Immature natural killer cell (primary cell): ENCODE data around the gene ABHD4. TPM values are rescaled to one million over a fixed set of nuclear protein-coding genes. Genes with fewer than 3 reads are reported as not detected.
"Not testable (repeated sequence)": the region's sequence is repeated elsewhere in the genome, so short reads cannot be mapped to it uniquely, and the experiment has no call there.

Source experiments
- DNase-seq, 3 donors: peaks; one replicate each; pipeline ENCODE4 v3.0.0; 2022; ENCODE audit warnings: mixed read lengths in 1 of 3
- H3K27ac Mint-ChIP-seq, 6 donors: one replicate each; pipeline ENCODE4 v1.8.0; 2020; ENCODE audit warnings: mixed read lengths in 6 of 6, mild to moderate bottlenecking in 5 of 6, inconsistent platforms in 4 of 6, moderate library complexity in 3 of 6
- H3K27me3 Mint-ChIP-seq, 3 donors: one replicate each; pipeline ENCODE4 v1.8.0; 2020 to 2021; ENCODE audit warnings: low read depth in 3 of 3, mild to moderate bottlenecking in 3 of 3, mixed read lengths in 3 of 3, moderate library complexity in 3 of 3, inconsistent platforms in 1 of 3
- H3K36me3 Mint-ChIP-seq, 3 donors: one replicate each; pipeline ENCODE4 v1.8.0; 2020; ENCODE audit warnings: mixed read lengths in 3 of 3, inconsistent platforms in 2 of 3, mild to moderate bottlenecking in 2 of 3
- H3K4me1 Mint-ChIP-seq, 2 donors: one replicate each; pipeline ENCODE4 v1.8.0; 2020; ENCODE audit warnings: inconsistent platforms in 2 of 2, mild to moderate bottlenecking in 2 of 2, mixed read lengths in 2 of 2, moderate library complexity in 1 of 2
- H3K4me3 Mint-ChIP-seq, 5 donors: one replicate each; pipeline ENCODE4 v1.8.0; 2020; ENCODE audit warnings: mild to moderate bottlenecking in 5 of 5, mixed read lengths in 5 of 5, inconsistent platforms in 3 of 5, moderate library complexity in 3 of 5
- H3K9me3 Mint-ChIP-seq, 6 donors: one replicate each; pipeline ENCODE4 v1.8.0; 2020; ENCODE audit warnings: mild to moderate bottlenecking in 6 of 6, mixed read lengths in 6 of 6, inconsistent platforms in 4 of 6, moderate library complexity in 3 of 6
- polyA plus RNA-seq, 3 donors: library from polyadenylated mRNA; unstranded; fragments of 300-500 nt; fragmentation: Illumina TruSeq; gene quantifications; one replicate each; pipeline ENCODE4 v1.2.3, GENCODE V29; 2021

Gene ABHD4
- polyA plus RNA-seq, 3 donors from 2014 or later, result 16.2 to 37.5 (median 30.8) TPM

- peak overlapping the region; percentile 3 to 30 (median 19) for H3K4me3 Mint-ChIP-seq
- H3K4me1 Mint-ChIP-seq, result peaks cover 61 to 73% of the 10 kb centered on the region in 2 donors
- peaks cover 9 to 14% (median 10%) of the 10 kb centered on the region in 3 donors for H3K27me3 Mint-ChIP-seq
- H3K36me3 Mint-ChIP-seq, result no peaks in the 10 kb centered on the region
- H3K9me3 Mint-ChIP-seq, result no peaks in the 10 kb centered on the region
- H3K27ac Mint-ChIP-seq, result peak overlapping the region; percentile 88 to 100 (median 99)
- DNase-seq, result no peak
Measured at GRCh38 chr14:22587247-22587646, 10.9 kb upstream of the ABHD4 start.

DNA sequence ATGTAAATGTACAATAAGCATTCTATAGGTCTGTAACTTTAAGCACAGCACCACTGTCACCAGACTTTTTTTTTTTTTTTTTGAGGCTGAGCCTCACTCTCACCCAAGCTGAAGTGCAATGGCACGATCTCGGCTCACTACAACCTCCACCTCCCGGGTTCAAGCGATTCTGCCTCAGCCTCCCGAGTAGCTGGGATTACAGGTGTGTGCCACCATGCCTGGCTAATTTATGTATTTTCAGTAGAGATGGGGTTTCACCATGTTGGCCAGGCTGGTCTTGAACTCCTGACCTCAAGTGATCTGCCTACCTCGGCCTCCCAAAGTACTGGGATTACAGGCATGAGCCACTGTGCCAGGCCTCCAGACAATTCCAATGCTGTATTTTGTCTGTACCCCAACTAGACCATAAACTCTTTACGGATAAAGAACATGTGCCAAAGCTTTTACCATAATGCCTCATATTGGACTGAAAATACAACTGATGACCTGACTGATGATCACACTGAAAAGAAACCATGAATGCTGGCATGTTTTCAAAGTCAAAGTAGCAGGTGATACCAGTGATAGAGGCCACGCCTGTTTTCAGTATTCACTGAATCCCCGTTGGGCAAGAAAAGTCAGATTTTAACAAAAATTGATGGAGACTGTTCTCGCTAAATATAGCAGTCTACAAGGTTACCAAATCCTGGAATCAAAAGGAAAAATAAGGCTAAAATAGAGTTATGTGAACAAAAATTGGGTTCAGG, 10.2 kb upstream of the ABHD4 start:
- not testable (repeated sequence) for H3K9me3 Mint-ChIP-seq, H3K36me3 Mint-ChIP-seq, DNase-seq
- Mint-ChIP-seq H3K4me3 (peak overlapping the region; percentile 91 to 98 (median 97)), H3K27ac (peak overlapping the region; percentile 98 to 100 (median 99)), H3K27me3 (peaks cover 9 to 14% (median 11%) of the 10 kb centered on the region in 3 donors), H3K4me1 (peaks cover 59 to 67% of the 10 kb centered on the region in 2 donors)

- H3K36me3 Mint-ChIP-seq, result no peaks in the 10 kb centered on the region
- H3K4me3 Mint-ChIP-seq, result peak overlapping the region; percentile 91 to 98 (median 97)
- peaks cover 14 to 17% (median 16%) of the 10 kb centered on the region in 3 donors for H3K27me3 Mint-ChIP-seq
- no peaks in the 10 kb centered on the region for H3K9me3 Mint-ChIP-seq
- H3K4me1 Mint-ChIP-seq, result peaks cover 52 to 60% of the 10 kb centered on the region in 2 donors
- DNase-seq, result no peak
- H3K27ac Mint-ChIP-seq, result peak overlapping the region; percentile 98 to 100 (median 99)
Measured at GRCh38 chr14:22588526-22589095, 9.5 kb upstream of the ABHD4 start.

DNA sequence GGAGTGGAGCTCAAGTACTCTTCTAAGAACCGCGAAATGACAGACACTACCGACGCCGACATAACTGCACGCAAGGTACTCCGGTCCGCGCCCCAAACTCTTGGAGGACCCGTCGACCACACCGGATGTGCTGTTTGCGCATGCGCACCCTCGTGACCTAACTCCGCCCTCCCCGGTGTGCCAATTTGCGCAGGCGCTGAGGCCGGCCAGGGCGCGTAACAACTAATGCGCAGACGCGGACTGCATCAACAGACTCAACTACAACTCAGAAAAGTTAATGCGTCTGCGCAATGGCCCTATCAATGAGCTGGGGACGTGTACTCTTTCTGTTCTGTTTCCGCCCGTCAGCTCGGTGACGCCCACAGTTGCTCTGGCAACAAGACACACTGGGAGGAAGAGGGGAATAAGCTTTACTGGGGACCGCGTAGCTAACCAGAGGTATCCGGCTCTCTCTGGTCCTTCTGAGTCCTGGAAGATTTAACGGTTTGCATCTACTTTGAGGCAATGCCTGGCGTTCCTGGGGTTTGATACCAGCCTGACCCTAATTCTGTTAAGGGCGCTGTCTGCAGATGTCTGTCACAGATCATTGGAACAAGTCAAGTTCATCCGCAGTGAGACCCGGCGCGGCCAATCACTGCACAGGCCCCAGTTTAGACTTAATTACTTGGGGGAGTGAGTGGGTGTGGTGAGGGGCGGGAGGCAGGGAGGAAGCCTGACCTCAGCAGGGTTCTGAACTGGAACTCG, 8.8 kb upstream of the ABHD4 start, which contains the start of gene DAD1:
Gene DAD1 (minus strand): TSS at position 129 of the 744 bp plus-strand sequence. CDS start 67 bp downstream, at position 62.
- Mint-ChIP-seq H3K4me3 (peak within 1 kb of the TSS; percentile 91 to 98 (median 97)), H3K27me3 (peaks cover 14 to 22% (median 16%) of the 10 kb centered on the region in 3 donors), H3K36me3 (no peaks in the 10 kb centered on the region), H3K9me3 (no peaks in the 10 kb centered on the region), H3K4me1 (peaks cover 48 to 53% of the 10 kb centered on the region in 2 donors), H3K27ac (peak within 1 kb of the TSS; percentile 98 to 100 (median 99))
- peak; percentile 100 for DNase-seq

DNA sequence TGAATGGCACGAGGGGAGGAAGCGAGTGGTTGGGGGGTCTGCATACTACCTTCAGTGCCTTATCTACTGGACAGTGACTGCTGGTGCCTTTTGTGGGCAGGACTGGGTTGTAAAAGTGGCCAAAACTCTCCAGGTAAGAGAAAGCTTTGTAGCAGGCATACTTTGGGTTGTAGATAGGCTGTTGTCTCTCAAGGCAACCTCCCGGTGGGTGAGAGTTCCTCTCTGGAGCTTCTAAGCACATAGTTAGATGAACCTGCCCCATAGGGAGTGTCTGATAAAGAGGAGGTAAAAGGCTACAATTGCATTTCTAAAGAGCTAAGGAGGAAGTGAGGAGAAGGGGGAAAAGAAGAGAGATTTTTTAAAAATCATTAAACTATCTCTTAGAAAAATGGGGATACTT, 4.9 kb upstream of the ABHD4 start:
- H3K4me1 Mint-ChIP-seq, result peaks cover 27% of the 10 kb centered on the region in 2 donors
- no peak overlapping the region for H3K4me3 Mint-ChIP-seq
- H3K27ac Mint-ChIP-seq, result peak overlapping the region in 1 of 6 donors; percentile 34
- H3K27me3 Mint-ChIP-seq, result peaks cover 14 to 25% (median 15%) of the 10 kb centered on the region in 3 donors
- no peaks in the 10 kb centered on the region for H3K9me3 Mint-ChIP-seq
- no peaks in the 10 kb centered on the region for H3K36me3 Mint-ChIP-seq
- no peak for DNase-seq

DNA sequence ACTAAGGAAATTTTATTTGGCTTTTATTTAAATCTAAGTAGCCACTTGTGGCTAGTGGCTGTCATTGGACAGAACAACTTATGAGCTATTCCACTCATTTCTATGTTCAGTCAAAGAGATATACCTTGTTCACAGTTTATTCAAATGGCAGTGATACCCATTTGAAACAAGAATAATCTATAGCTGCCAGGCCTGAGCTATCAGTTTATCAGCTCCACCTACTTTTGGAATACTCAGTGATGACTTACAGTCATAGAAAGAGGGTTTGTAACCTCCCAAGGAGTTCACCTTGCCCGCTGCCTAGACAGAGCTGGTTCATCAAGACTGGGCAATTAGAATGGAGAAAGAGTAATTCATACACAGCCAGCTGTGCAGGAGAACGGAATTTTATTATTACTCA, 4.5 kb upstream of the ABHD4 start:
- Mint-ChIP-seq H3K27me3 (peaks cover 14 to 25% (median 15%) of the 10 kb centered on the region in 3 donors), H3K27ac (no peak overlapping the region), H3K36me3 (no peaks in the 10 kb centered on the region), H3K4me1 (peaks cover 26 to 27% of the 10 kb centered on the region in 2 donors), H3K9me3 (no peaks in the 10 kb centered on the region), H3K4me3 (no peak overlapping the region)
- no peak for DNase-seq

DNA sequence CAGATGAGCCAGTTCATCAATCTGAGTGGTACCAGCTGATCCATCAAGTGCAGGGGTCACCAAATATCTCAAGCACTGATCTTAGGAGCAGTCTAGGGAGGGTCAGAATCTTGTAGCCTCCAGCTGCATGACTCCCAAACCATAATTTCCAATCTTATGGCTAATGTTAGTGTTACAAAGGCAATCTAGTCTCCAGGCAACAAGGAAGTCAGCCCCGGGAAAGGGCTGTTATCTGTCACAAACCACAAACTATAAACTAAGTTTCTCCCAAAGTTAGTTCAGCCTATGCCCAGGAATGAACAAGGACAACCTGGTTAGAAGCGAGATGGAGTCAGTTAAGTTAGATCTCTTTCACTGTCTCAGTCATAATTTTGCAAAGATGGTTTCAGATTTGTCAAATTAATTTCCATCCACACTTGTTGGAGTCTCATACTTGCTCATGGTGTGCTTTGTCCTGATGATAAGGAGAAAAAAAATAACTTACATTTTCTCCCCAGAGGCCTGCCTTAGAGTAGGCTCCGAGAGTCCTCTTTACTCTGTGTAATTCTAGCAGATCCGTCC, 3.9 kb upstream of the ABHD4 start:
- Mint-ChIP-seq H3K27me3 (peaks cover 7 to 21% (median 8%) of the 10 kb centered on the region in 3 donors), H3K36me3 (no peaks in the 10 kb centered on the region), H3K9me3 (no peaks in the 10 kb centered on the region), H3K4me1 (peaks cover 27% of the 10 kb centered on the region in 2 donors), H3K27ac (peak overlapping the region in 1 of 6 donors; percentile 21), H3K4me3 (no peak overlapping the region)
- no peak for DNase-seq

GRCh38 chr14:22596354-22596879, 1.7 kb upstream of the ABHD4 start:
- peak overlapping the region in 4 of 5 donors; percentile 5 to 44 (median 27) for H3K4me3 Mint-ChIP-seq
- peaks cover 3 to 17% (median 4%) of the 10 kb centered on the region in 3 donors for H3K27me3 Mint-ChIP-seq
- DNase-seq, result no peak
- no peaks in the 10 kb centered on the region for H3K36me3 Mint-ChIP-seq
- H3K9me3 Mint-ChIP-seq, result no peaks in the 10 kb centered on the region
- H3K27ac Mint-ChIP-seq, result peak overlapping the region in 1 of 6 donors; percentile 16
- peaks cover 32 to 37% of the 10 kb centered on the region in 2 donors for H3K4me1 Mint-ChIP-seq

GRCh38 chr14:22597265-22597664, 835 bp upstream of the ABHD4 start:
- DNase-seq, result no peak
- Mint-ChIP-seq H3K27ac (peak overlapping the region in 5 of 6 donors; percentile 88 to 98 (median 95)), H3K27me3 (peaks cover 3 to 17% (median 6%) of the 10 kb centered on the region in 3 donors), H3K9me3 (no peaks in the 10 kb centered on the region), H3K36me3 (peaks cover 6% of the 10 kb centered on the region in 3 donors), H3K4me1 (peaks cover 40 to 44% of the 10 kb centered on the region in 2 donors), H3K4me3 (peak overlapping the region; percentile 96 to 99 (median 97))

GRCh38 chr14:22597771-22598098, 365 bp upstream of the ABHD4 start:
- H3K4me1 Mint-ChIP-seq, result peaks cover 40 to 44% of the 10 kb centered on the region in 2 donors
- peaks cover 3 to 17% (median 6%) of the 10 kb centered on the region in 3 donors for H3K27me3 Mint-ChIP-seq
- no peaks in the 10 kb centered on the region for H3K9me3 Mint-ChIP-seq
- peak overlapping the region; percentile 96 to 99 (median 97) for H3K4me3 Mint-ChIP-seq
- peak overlapping the region; percentile 85 to 98 (median 94) for H3K27ac Mint-ChIP-seq
- no peak for DNase-seq
- peaks cover 9 to 10% (median 10%) of the 10 kb centered on the region in 3 donors for H3K36me3 Mint-ChIP-seq

GRCh38 chr14:22598896-22599244, 770 bp downstream of the ABHD4 start:
- Mint-ChIP-seq H3K27me3 (peaks cover 0 to 8% (median 1%) of the 10 kb centered on the region in 3 donors), H3K4me1 (peaks cover 40 to 44% of the 10 kb centered on the region in 2 donors), H3K36me3 (peaks cover 14 to 20% (median 17%) of the 10 kb centered on the region in 3 donors), H3K9me3 (no peaks in the 10 kb centered on the region), H3K27ac (peak overlapping the region; percentile 91 to 98 (median 94)), H3K4me3 (peak overlapping the region; percentile 96 to 99 (median 97))
- peak; percentile 14 to 23 (median 15) for DNase-seq

DNA sequence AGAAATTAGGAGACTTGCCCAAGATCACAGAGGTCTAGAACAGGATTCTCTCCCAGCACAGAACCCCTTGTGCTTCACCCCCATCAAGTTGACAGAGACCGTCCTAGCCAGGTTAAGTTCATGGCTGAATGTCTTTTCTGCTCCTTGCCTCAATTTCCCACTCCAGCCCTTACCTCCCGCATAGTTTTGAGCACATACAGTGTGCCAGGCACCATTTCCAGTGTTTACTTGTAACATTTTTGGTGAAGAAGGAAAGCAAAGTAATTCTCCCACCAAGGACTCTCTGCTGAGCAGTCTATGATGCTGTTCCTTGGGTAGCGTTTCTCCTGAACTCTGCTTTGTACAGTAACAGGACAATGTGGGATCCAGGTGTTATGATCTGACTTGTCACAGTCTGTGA, 1.2 kb downstream of the ABHD4 start:
- DNase-seq, result no peak
- Mint-ChIP-seq H3K4me3 (peak overlapping the region; percentile 96 to 99 (median 97)), H3K9me3 (no peaks in the 10 kb centered on the region), H3K27ac (peak overlapping the region; percentile 4 to 98 (median 94)), H3K27me3 (peaks cover 0 to 5% (median 1%) of the 10 kb centered on the region in 3 donors), H3K36me3 (peaks cover 14 to 22% (median 18%) of the 10 kb centered on the region in 3 donors), H3K4me1 (peaks cover 40 to 44% of the 10 kb centered on the region in 2 donors)

DNA sequence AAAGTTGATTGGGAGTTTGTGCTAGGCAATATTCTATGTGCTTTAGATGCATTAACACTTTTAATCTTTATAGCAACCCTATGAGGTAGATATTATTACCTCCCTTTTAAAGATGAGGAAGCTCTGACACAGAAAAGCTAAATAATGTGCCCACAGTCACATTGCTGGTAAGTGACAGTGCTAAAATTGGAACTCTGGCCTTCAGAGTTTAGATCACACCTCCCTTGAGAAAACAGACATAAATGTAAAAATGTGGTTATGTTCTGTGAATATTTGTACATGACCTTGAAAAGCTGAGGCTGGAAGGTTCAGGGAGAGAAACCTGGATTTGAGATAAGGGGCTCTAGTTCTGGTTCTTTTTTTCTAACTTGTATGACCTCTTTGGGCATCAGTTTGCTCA, 1.9 kb downstream of the ABHD4 start:
- DNase-seq, result no peak
- peaks cover 40 to 44% of the 10 kb centered on the region in 2 donors for H3K4me1 Mint-ChIP-seq
- no peaks in the 10 kb centered on the region for H3K9me3 Mint-ChIP-seq
- peaks cover 14 to 22% (median 21%) of the 10 kb centered on the region in 3 donors for H3K36me3 Mint-ChIP-seq
- peaks cover 0 to 3% (median 1%) of the 10 kb centered on the region in 3 donors for H3K27me3 Mint-ChIP-seq
- H3K27ac Mint-ChIP-seq, result peak overlapping the region in 3 of 6 donors; percentile 27 to 94 (median 61)
- H3K4me3 Mint-ChIP-seq, result peak overlapping the region in 4 of 5 donors; percentile 96 to 99 (median 98)
